Esophagus muscularis mucosa (tissue), 3 donors: ENCODE measurements around the gene LTC4S.

Experiments used
- CTCF ChIP-seq, 3 experiments: fragments of 200-600 bp in 2 of 3; fragments of 450-650 bp in 1 of 3; sonication (generic) in 2 of 3; IDR thresholded peaks; one replicate each; pipeline ENCODE4 v1.5.1; 2017 to 2019; ENCODE audit warnings: antibody characterized with exemption in 3 of 3, mild to moderate bottlenecking in 2 of 3, moderate library complexity in 1 of 3
- POLR2A ChIP-seq: fragments of 450-650 bp; IDR thresholded peaks from one replicate; pipeline ENCODE4 v1.6.1; 2017; ENCODE audit warnings: antibody characterized with exemption, moderate library complexity, mild to moderate bottlenecking, low read depth
- POLR2AphosphoS5 ChIP-seq, 2 donors: sonication (generic); formaldehyde crosslinking; IDR thresholded peaks; one replicate each; pipeline ENCODE4 v1.6.1; 2017; ENCODE audit warnings: antibody characterized with exemption in 2 of 2

GRCh38 chr5:179758955-179759354 lies 34.8 kb upstream of the LTC4S start:
- TF ChIP-seq CTCF (IDR thresholded peaks at IDR 0.05) (no peak), POLR2AphosphoS5 (IDR thresholded peaks at IDR 0.05) (no peak), POLR2A (no peak)
